ENCODE results near the gene ATRIP.

DNA sequence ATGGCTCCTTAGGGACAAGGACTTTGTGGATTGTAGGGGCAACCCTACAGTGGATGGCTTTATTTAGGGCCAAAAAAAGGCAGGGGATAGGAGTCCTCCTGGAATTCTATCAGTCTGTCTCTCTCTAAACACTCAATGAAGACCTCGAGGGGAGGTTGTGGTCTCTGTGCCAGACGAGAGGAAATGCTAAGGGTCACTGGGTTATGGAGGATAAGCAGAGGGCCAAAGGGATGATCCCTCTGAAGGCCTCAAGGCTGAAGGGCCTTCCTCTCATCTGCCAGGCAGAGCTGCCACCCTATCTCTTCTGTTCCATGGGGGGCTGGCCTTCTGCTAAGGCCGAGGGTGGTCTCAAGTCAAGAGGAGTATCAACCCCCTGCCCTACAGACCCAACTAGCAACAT is 43.6 kb upstream of the ATRIP start:
- TF ChIP-seq EZH2phosphoT487 (IDR thresholded peaks at IDR 0.05; ENCODE audit: insufficient read depth, low read depth), result no peak
- no peak for TF ChIP-seq EZH2 (IDR thresholded peaks at IDR 0.05; ENCODE audit: insufficient read depth, poor library complexity, severe bottlenecking)
